T-cell (primary cell): Measurements from ENCODE around the gene RAB3B. TPM values are rescaled to one million over a fixed set of nuclear protein-coding genes. Genes with fewer than 3 reads are reported as not detected.
A peak's percentile ranks its signal among the peaks of the same experiment; 100 is the strongest.
"Not testable (repeated sequence)": the region's sequence is repeated elsewhere in the genome, so short reads cannot be mapped to it uniquely, and the experiment has no call there.

Experiments
- ATAC-seq, 4 experiments: fragments of 200-7000 bp in 3 of 4; fragments of 150-1000 bp in 1 of 4; cut with Tn5 transposase; replicated peaks in 1 of 4; 1 replicate in 3 of 4; 2 replicates in 1 of 4; pipeline ENCODE4 v1.10.0; 2021; ENCODE audit warnings: moderate library complexity in 3 of 4, mild to moderate bottlenecking in 2 of 4, moderate number of reproducible peaks in 1 of 4
- CTCF ChIA-PET, 2 donors: fragments of 300-600 bp; sonication (Branson Sonifier 250); formaldehyde crosslinking; loops; one replicate each; lab custom pipeline; 2022; ENCODE audit warnings: antibody characterized with exemption in 2 of 2; lab: Charles Lee
- POLR2A ChIA-PET, 2 donors: fragments of 300-600 bp; sonication (Branson Sonifier 250); formaldehyde crosslinking; loops; one replicate each; lab custom pipeline; 2022; ENCODE audit warnings: antibody characterized with exemption in 2 of 2; lab: Charles Lee
- DNase-seq, 35 experiments: peaks; one replicate each; pipeline versions ENCODE4 v3.0.0 to v3.0.0-alpha.2; 2013 to 2023
- H3K27ac ChIP-seq: one replicate; pipeline ENCODE4 v1.5.1; 2013; ENCODE audit warnings: low read length
- H3K27me3 ChIP-seq, 2 experiments: replicated peaks in 1 of 2; 1 replicate in 1 of 2; 2 replicates in 1 of 2; pipeline versions ENCODE4 v1.6.1 to v1.7.0; 2013; ENCODE audit warnings: low read length in 1 of 2, mixed read lengths in 1 of 2; ENCODE audit not compliant: control insufficient read depth in 2 of 2, insufficient read depth in 2 of 2; ENCODE audit errors: extremely low read depth in 1 of 2
- H3K36me3 ChIP-seq, 2 donors: 1 replicate in 1 of 2; 2 replicates in 1 of 2; pipeline versions ENCODE4 v1.6.1 to v1.7.0; 2013; ENCODE audit warnings: low read length in 1 of 2; ENCODE audit not compliant: control insufficient read depth in 2 of 2, insufficient read depth in 1 of 2; ENCODE audit errors: extremely low read depth in 1 of 2
- H3K4me1 ChIP-seq, 2 experiments: 1 replicate in 1 of 2; 2 replicates in 1 of 2; pipeline versions ENCODE4 v1.6.1 to v1.7.0; 2013; ENCODE audit warnings: low read length in 2 of 2, mixed read lengths in 1 of 2; ENCODE audit not compliant: insufficient read depth in 2 of 2, control insufficient read depth in 1 of 2; ENCODE audit errors: extremely low read depth in 1 of 2
- H3K4me3 ChIP-seq, 2 donors: 1 replicate in 1 of 2; 2 replicates in 1 of 2; pipeline versions ENCODE4 v1.5.1 to v1.7.0; 2013; ENCODE audit warnings: mild to moderate bottlenecking in 2 of 2, low read length in 1 of 2, moderate library complexity in 1 of 2; ENCODE audit not compliant: control insufficient read depth in 1 of 2; ENCODE audit errors: extremely low read depth in 1 of 2
- H3K9me3 ChIP-seq: 2 replicates; pipeline ENCODE4 v1.7.0; 2013
- H3K27ac Mint-ChIP-seq, 2 donors: one replicate each; pipeline ENCODE4 v1.8.0; 2020 to 2021; ENCODE audit warnings: mild to moderate bottlenecking in 2 of 2, mixed read lengths in 2 of 2
- H3K27me3 Mint-ChIP-seq, 2 donors: one replicate each; pipeline ENCODE4 v1.8.0; 2021 to 2022; ENCODE audit warnings: mixed read lengths in 2 of 2
- H3K36me3 Mint-ChIP-seq: one replicate; pipeline ENCODE4 v1.8.0; 2021; ENCODE audit warnings: mixed read lengths
- H3K4me1 Mint-ChIP-seq, 3 donors: one replicate each; pipeline ENCODE4 v1.8.0; 2020 to 2022; ENCODE audit warnings: mixed read lengths in 3 of 3, mild to moderate bottlenecking in 1 of 3
- H3K4me3 Mint-ChIP-seq, 3 donors: one replicate each; pipeline ENCODE4 v1.8.0; 2020 to 2022; ENCODE audit warnings: mild to moderate bottlenecking in 3 of 3, mixed read lengths in 3 of 3, moderate library complexity in 3 of 3
- H3K9me3 Mint-ChIP-seq, 3 donors: one replicate each; pipeline ENCODE4 v1.8.0; 2020 to 2022; ENCODE audit warnings: mixed read lengths in 3 of 3
- WGBS: methylation state at CpG from one replicate; pipeline ENCODE4 v1.1.5; 2013; ENCODE audit warnings: missing lambda C conversion rate; ENCODE audit not compliant: insufficient coverage; 5-methylcytosine and 5-hydroxymethylcytosine counted together
- total RNA-seq, 35 experiments: library from RNA in 6 of 35; stranded (reverse) in 6 of 35; fragments of 120-200 nt in 1 of 35; gene quantifications; one replicate each; pipeline versions ENCODE4 v1.2.1 to v1.2.4 and lab custom pipeline; 2013 to 2026

Gene RAB3B
- total RNA-seq, 5 donors from 2014 or later (not counting 1 experiment from before 2014, with no cell fraction given): 0.02 to 0.18 (median 0.06) TPM; not detected in 1

- Histone ChIP-seq H3K36me3 (peaks cover 0 to 7% of the 10 kb centered on the region in 2 donors), H3K27me3 (no peaks in the 10 kb centered on the region), H3K4me3 (peak overlapping the region; percentile 86 to 95), H3K4me1 (peaks cover 12 to 30% of the 10 kb centered on the region in 2 experiments), H3K9me3 (no peaks in the 10 kb centered on the region), H3K27ac (no peak overlapping the region)
- ATAC-seq (no peak), DNase-seq (peak in 1 of 35 experiments; percentile 9)
- Mint-ChIP-seq H3K4me1 (peaks cover 40 to 42% (median 42%) of the 10 kb centered on the region in 3 donors), H3K27me3 (no peaks in the 10 kb centered on the region), H3K36me3 (peaks cover 23% of the 10 kb centered on the region), H3K27ac (peak overlapping the region in 1 of 2 donors; percentile 95), H3K9me3 (no peaks in the 10 kb centered on the region), H3K4me3 (peak overlapping the region; percentile 92 to 96 (median 93))
- ChIA-PET CTCF (no interaction called here), POLR2A (no interaction called here)
- 40% methylated on average over 3 of the region's 5 CpGs for WGBS
Observed at GRCh38 chr1:52032124-52032784, 41.8 kb upstream of the RAB3B start.

DNA sequence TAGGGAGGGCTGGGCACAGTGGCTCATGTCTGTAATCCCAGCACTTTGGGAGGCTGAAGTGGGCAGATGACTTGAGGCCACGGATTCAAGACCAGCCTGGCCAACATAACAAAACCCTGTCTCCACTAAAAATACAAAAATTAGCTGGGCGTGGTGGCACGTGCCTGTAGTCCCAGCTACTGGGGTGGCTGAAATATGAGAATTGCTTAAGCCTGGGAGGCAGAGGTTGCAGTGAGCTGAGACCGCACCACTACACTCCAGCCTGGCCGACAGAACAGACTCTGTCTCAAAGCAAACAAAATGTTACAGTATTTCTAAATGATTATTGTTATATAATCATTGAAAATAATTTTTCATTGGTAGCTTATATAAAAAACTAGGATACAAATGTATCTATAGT lies 38.3 kb upstream of the RAB3B start:
- Histone ChIP-seq H3K4me1 (peaks cover 12 to 28% of the 10 kb centered on the region in 2 experiments), H3K36me3 (peaks cover 11 to 27% of the 10 kb centered on the region in 2 donors)
- H3K27ac ChIP-seq, H3K27me3 ChIP-seq, H3K27me3 Mint-ChIP-seq, H3K4me3 ChIP-seq, DNase-seq, H3K4me3 Mint-ChIP-seq, POLR2A ChIA-PET, ATAC-seq, H3K9me3 Mint-ChIP-seq, H3K9me3 ChIP-seq, CTCF ChIA-PET, H3K27ac Mint-ChIP-seq: not testable (repeated sequence)
- WGBS: no CpG with 5 or more reads among the region's 5 CpGs
- Mint-ChIP-seq H3K4me1 (peaks cover 35 to 39% (median 37%) of the 10 kb centered on the region in 3 donors), H3K36me3 (peaks cover 35% of the 10 kb centered on the region)

- peaks cover 41% of the 10 kb centered on the region for H3K36me3 Mint-ChIP-seq
- Histone ChIP-seq H3K4me3 (no peak overlapping the region), H3K9me3 (no peaks in the 10 kb centered on the region), H3K4me1 (peaks cover 10 to 25% of the 10 kb centered on the region in 2 experiments), H3K27ac (no peak overlapping the region), H3K27me3 (no peaks in the 10 kb centered on the region), H3K36me3 (peaks cover 12 to 32% of the 10 kb centered on the region in 2 donors)
- ATAC-seq (no peak), DNase-seq (no peak)
- no CpG with 5 or more reads among the region's 1 CpG for WGBS
- CTCF ChIA-PET: no interaction called here
- H3K27me3 Mint-ChIP-seq: no peaks in the 10 kb centered on the region
- POLR2A ChIA-PET: no interaction called here
- H3K4me3 Mint-ChIP-seq: no peak overlapping the region
- H3K9me3 Mint-ChIP-seq: no peaks in the 10 kb centered on the region
- no peak overlapping the region for H3K27ac Mint-ChIP-seq
- peaks cover 33 to 34% (median 34%) of the 10 kb centered on the region in 3 donors for H3K4me1 Mint-ChIP-seq
Observed at GRCh38 chr1:52028328-52028727, 37.8 kb upstream of the RAB3B start.

DNA sequence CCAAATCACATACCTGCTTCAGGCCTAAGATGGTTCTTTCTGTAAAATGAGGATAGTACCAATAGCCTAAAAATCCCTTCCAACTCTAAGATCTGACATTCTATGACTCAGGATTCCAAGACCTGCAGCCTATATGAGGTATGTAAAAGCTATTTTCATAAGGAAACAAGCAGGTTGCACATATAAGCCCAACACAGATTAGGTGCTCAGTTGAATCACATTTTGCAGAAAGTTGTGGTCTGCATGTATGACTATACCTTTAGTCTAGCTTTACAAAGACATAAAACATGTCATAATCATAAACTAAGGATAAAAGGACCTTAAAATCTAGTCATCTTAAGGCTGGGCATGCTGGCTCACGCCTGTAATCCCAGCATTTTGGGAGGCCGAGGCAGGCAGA lies 35.8 kb upstream of the RAB3B start:
- H3K9me3 ChIP-seq: no peaks in the 10 kb centered on the region
- no peaks in the 10 kb centered on the region for H3K9me3 Mint-ChIP-seq
- POLR2A ChIA-PET: interaction anchor here in 1 of 2 donors (0.6 kb wide), 1 partner anchor 189 kb away, joined by 5 read pairs; no protein-coding TSS in a partner anchor

DNA sequence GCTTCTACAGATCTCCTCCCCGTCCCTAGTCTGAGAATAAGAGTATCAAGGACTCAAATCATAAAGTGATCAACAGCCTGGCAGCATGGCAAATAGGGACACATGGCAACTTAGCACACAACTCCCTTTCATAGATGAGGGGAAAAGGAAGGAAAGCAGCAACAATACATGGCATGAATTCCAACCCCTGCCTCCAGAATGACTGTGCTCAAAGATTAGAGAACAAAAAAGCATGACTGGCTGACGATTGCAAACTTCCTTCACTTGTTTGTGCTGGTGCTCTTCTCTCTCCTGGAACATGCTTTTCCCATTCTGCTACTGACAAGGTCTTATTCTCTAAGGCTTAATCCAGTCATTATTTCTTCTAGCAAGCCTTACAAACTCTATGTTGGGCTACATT lies 31.6 kb upstream of the RAB3B start:
- H3K27ac ChIP-seq: no peak overlapping the region
- H3K9me3 Mint-ChIP-seq: no peaks in the 10 kb centered on the region
- WGBS: 86% methylated on average over 1 of the region's 2 CpGs
- no peak overlapping the region for H3K4me3 ChIP-seq
- H3K36me3 Mint-ChIP-seq: peaks cover 50% of the 10 kb centered on the region
- no peaks in the 10 kb centered on the region for H3K27me3 ChIP-seq
- H3K27ac Mint-ChIP-seq: no peak overlapping the region
- no peaks in the 10 kb centered on the region for H3K27me3 Mint-ChIP-seq
- no peaks in the 10 kb centered on the region for H3K9me3 ChIP-seq
- no peak overlapping the region for H3K4me3 Mint-ChIP-seq
- H3K4me1 ChIP-seq: no peaks in the 10 kb centered on the region
- H3K4me1 Mint-ChIP-seq: peaks cover 0 to 4% (median 0%) of the 10 kb centered on the region in 3 donors
- ATAC-seq: no peak
- H3K36me3 ChIP-seq: peaks cover 12 to 51% of the 10 kb centered on the region in 2 donors
- CTCF ChIA-PET: interaction anchor here in 1 of 2 donors (0.7 kb wide), 1 partner anchor 63 kb away, joined by 4 read pairs; no protein-coding TSS in a partner anchor
- POLR2A ChIA-PET: no interaction called here
- no peak for DNase-seq

More for the DNA sequence above, 35.8 kb upstream of the RAB3B start:
- no peaks in the 10 kb centered on the region for H3K27me3 Mint-ChIP-seq
- Histone ChIP-seq H3K27me3 (no peaks in the 10 kb centered on the region), H3K4me3 (no peak overlapping the region), H3K4me1 (peaks cover 0 to 10% of the 10 kb centered on the region in 2 experiments), H3K27ac (no peak overlapping the region), H3K36me3 (peaks cover 12 to 44% of the 10 kb centered on the region in 2 donors)
- H3K4me1 Mint-ChIP-seq: peaks cover 17 to 19% (median 17%) of the 10 kb centered on the region in 3 donors
- H3K27ac Mint-ChIP-seq: no peak overlapping the region
- CTCF ChIA-PET: no interaction called here
- ATAC-seq (no peak), DNase-seq (no peak)
- H3K36me3 Mint-ChIP-seq: peaks cover 49% of the 10 kb centered on the region
- H3K4me3 Mint-ChIP-seq: no peak overlapping the region
- 92% methylated on average over 2 of the region's 2 CpGs for WGBS

DNA sequence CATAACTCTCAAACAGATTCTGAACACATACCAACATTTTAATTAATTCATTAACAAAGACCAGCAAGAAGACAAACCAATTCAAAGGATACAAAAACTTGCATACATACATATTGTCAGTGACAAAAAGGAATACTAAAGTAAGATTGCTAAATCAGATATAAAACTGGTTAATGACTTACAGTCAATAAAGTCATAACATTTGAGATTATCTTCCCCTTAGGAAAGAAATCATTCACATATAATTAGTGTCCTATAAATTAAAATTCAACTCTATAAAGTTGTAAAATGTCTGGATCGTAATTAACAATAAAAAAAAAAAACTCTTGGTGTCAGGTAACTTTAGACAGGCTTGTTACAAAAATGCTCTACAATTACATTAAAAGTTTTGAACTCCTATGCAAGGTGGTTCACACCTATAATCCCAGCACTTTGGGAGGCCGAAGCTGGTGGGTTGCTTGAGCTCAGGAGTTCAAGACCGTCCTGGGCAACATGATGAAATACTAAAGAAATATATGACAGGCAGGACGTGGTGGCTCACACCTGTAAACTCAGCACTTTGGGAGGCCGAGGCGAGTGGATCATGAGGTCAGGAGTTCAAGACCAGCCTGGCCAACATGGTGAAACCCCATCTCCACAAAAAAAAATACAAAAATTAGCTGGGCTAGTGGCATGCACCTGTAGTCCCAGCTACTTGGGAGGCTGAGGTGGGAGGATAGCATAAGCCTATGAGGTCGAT lies 17.7 kb upstream of the RAB3B start:
- H3K4me1 ChIP-seq: no peaks in the 10 kb centered on the region
- DNase-seq (no peak), ATAC-seq (no peak)
- H3K4me3 ChIP-seq: no peak overlapping the region
- H3K27ac Mint-ChIP-seq: no peak overlapping the region
- H3K27ac ChIP-seq: no peak overlapping the region
- no CpG with 5 or more reads among the region's 7 CpGs for WGBS
- no peaks in the 10 kb centered on the region for H3K36me3 Mint-ChIP-seq
- peaks cover 19 to 32% of the 10 kb centered on the region in 2 donors for H3K27me3 Mint-ChIP-seq
- H3K4me3 Mint-ChIP-seq: no peak overlapping the region
- ChIA-PET CTCF (interaction anchor here in 1 of 2 donors (0.5 to 0.6 kb wide), 2 partner anchors 18 to 38 kb away, joined by 4 to 5 read pairs; partner anchors contain the start of gene RAB3B), POLR2A (no interaction called here)
- no peaks in the 10 kb centered on the region for H3K9me3 Mint-ChIP-seq
- no peaks in the 10 kb centered on the region for H3K9me3 ChIP-seq
- H3K4me1 Mint-ChIP-seq: no peaks in the 10 kb centered on the region
- peaks cover 4% of the 10 kb centered on the region in 2 experiments for H3K27me3 ChIP-seq
- H3K36me3 ChIP-seq: no peaks in the 10 kb centered on the region
